ENCODE results near the gene CFDP1. TPM values are rescaled to one million over a fixed set of nuclear protein-coding genes. Genes with fewer than 3 reads are reported as not detected.

Gene CFDP1
- total and polyA plus RNA-seq, 2 donors (not counting 1 experiment from before 2014, with no cell fraction given), result 6.3 to 42.8 TPM

- H3K27me3 Mint-ChIP-seq, result no peaks in the 10 kb centered on the region
- ChIA-PET POLR2A (interaction anchor here (0.6 kb wide), 1 partner anchor 50 kb away, joined by 4 read pairs; no protein-coding TSS in a partner anchor), CTCF (no interaction called here)
- no peak overlapping the region for H3K4me3 ChIP-seq (ENCODE audit: control extremely low read depth in 1 of 5, extremely low read depth in 1 of 5, insufficient read depth in 1 of 5, low read depth in 2 of 5, low read length in 4 of 5)
- H3K27ac ChIP-seq (ENCODE audit: low read length in 2 of 2), result no peak overlapping the region
- no peak overlapping the region for H3K9ac ChIP-seq (ENCODE audit: low read length)
- no peak overlapping the region for H2AFZ ChIP-seq (ENCODE audit: insufficient read depth, low read depth, low read length, poor library complexity, severe bottlenecking)
- H3K4me1 ChIP-seq (ENCODE audit: control insufficient read depth in 2 of 2, insufficient read depth in 2 of 2, low read length in 2 of 2), result peaks cover 15 to 18% of the 10 kb centered on the region in 2 donors
- peaks cover 0 to 3% (median 0%) of the 10 kb centered on the region in 3 donors for H3K9me3 ChIP-seq (ENCODE audit: control extremely low read depth in 1 of 3, control insufficient read depth in 2 of 3, insufficient read depth in 1 of 3, low read length in 2 of 3)
- no peak for ATAC-seq (ENCODE audit: low read depth)
- peaks cover 71% of the 10 kb centered on the region for H3K79me2 ChIP-seq (ENCODE audit: control insufficient read depth, insufficient read depth, low read length)
- H3K9me3 Mint-ChIP-seq (ENCODE audit: insufficient read depth), result no peaks in the 10 kb centered on the region
- TF ChIP-seq, protein P1, sequence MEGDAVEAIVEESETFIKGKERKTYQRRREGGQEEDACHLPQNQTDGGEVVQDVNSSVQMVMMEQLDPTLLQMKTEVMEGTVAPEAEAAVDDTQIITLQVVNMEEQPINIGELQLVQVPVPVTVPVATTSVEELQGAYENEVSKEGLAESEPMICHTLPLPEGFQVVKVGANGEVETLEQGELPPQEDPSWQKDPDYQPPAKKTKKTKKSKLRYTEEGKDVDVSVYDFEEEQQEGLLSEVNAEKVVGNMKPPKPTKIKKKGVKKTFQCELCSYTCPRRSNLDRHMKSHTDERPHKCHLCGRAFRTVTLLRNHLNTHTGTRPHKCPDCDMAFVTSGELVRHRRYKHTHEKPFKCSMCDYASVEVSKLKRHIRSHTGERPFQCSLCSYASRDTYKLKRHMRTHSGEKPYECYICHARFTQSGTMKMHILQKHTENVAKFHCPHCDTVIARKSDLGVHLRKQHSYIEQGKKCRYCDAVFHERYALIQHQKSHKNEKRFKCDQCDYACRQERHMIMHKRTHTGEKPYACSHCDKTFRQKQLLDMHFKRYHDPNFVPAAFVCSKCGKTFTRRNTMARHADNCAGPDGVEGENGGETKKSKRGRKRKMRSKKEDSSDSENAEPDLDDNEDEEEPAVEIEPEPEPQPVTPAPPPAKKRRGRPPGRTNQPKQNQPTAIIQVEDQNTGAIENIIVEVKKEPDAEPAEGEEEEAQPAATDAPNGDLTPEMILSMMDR (IDR thresholded peaks at IDR 0.05), result no peak
- TF ChIP-seq EZH2 (IDR thresholded peaks at IDR 0.05; ENCODE audit: borderline replicate concordance, insufficient read depth, low read depth, low read length, poor library complexity, severe bottlenecking), result no peak
- peak overlapping the region; percentile 43 for H3K4me2 ChIP-seq (replicated peaks; ENCODE audit: low read depth, low read length, poor library complexity, severe bottlenecking)
- H3K27ac Mint-ChIP-seq, result peak overlapping the region; percentile 84
- intact Hi-C loops (cut with micrococcal nuclease), result no loop called here
- WGBS (ENCODE audit: insufficient coverage), result no CpG with 5 or more reads among the region's 2 CpGs
- no peaks in the 10 kb centered on the region for H3K36me3 ChIP-seq (replicated peaks in 1 of 2; ENCODE audit: control extremely low read depth in 1 of 2, control insufficient read depth in 1 of 2, extremely low read depth in 1 of 2, insufficient read depth in 2 of 2, low read length in 1 of 2)
- no peaks in the 10 kb centered on the region for H3K27me3 ChIP-seq (replicated peaks in 1 of 4; ENCODE audit: control extremely low read depth in 1 of 4, control insufficient read depth in 3 of 4, insufficient read depth in 4 of 4, low read length in 3 of 4)
- peak overlapping the region; percentile 96 for H3K4me3 Mint-ChIP-seq
- H4K20me1 ChIP-seq (ENCODE audit: control insufficient read depth, insufficient read depth, low read length, poor library complexity, severe bottlenecking), result peaks cover 46% of the 10 kb centered on the region
- peak; percentile 38 for DNase-seq
- peaks cover 48% of the 10 kb centered on the region for H3K4me1 Mint-ChIP-seq
These were observed 29.5 kb upstream of the CFDP1 start for GRCh38 chr16:75462806-75463205.

DNA sequence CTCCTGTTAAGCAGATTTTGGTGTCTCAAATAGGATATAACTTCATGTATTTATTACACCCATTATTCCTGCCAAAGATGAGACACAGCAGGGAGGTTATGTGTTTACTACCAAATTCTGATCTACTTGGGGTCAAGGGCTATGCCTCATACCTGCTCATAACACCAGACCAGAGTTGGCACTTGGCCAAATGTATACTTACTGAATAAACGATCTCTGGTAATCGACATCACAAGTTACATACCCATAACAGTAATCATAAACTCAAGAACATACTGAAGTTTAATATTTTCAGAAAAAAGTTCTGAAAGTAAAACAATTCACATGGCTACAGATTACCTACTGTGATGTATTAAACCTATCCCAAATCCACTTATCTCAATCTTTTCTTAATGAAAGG is 28.3 kb upstream of the CFDP1 start:
- H3K36me3 ChIP-seq (replicated peaks in 1 of 2; ENCODE audit: control extremely low read depth in 1 of 2, control insufficient read depth in 1 of 2, extremely low read depth in 1 of 2, insufficient read depth in 2 of 2, low read length in 1 of 2), result peaks cover 0 to 3% of the 10 kb centered on the region in 2 experiments
- H3K27ac ChIP-seq (ENCODE audit: low read length in 2 of 2), result no peak overlapping the region
- H3K27me3 ChIP-seq (replicated peaks in 1 of 4; ENCODE audit: control extremely low read depth in 1 of 4, control insufficient read depth in 3 of 4, insufficient read depth in 4 of 4, low read length in 3 of 4), result no peaks in the 10 kb centered on the region
- no peaks in the 10 kb centered on the region for H3K27me3 Mint-ChIP-seq
- ChIA-PET POLR2A (no interaction called here), CTCF (no interaction called here)
- H3K4me1 Mint-ChIP-seq, result peaks cover 54% of the 10 kb centered on the region
- peaks cover 83% of the 10 kb centered on the region for H3K79me2 ChIP-seq (ENCODE audit: control insufficient read depth, insufficient read depth, low read length)
- H3K4me1 ChIP-seq (ENCODE audit: control insufficient read depth in 2 of 2, insufficient read depth in 2 of 2, low read length in 2 of 2), result peaks cover 15 to 18% of the 10 kb centered on the region in 2 donors
- peaks cover 0 to 3% (median 0%) of the 10 kb centered on the region in 3 donors for H3K9me3 ChIP-seq (ENCODE audit: control extremely low read depth in 1 of 3, control insufficient read depth in 2 of 3, insufficient read depth in 1 of 3, low read length in 2 of 3)
- no peak overlapping the region for H3K4me3 Mint-ChIP-seq
- H3K4me3 ChIP-seq (ENCODE audit: control extremely low read depth in 1 of 5, extremely low read depth in 1 of 5, insufficient read depth in 1 of 5, low read depth in 2 of 5, low read length in 4 of 5), result no peak overlapping the region
- WGBS (ENCODE audit: insufficient coverage), result no CpG with 5 or more reads among the region's 2 CpGs
- no peak overlapping the region for H2AFZ ChIP-seq (ENCODE audit: insufficient read depth, low read depth, low read length, poor library complexity, severe bottlenecking)
- no peaks in the 10 kb centered on the region for H3K9me3 Mint-ChIP-seq (ENCODE audit: insufficient read depth)
- H4K20me1 ChIP-seq (ENCODE audit: control insufficient read depth, insufficient read depth, low read length, poor library complexity, severe bottlenecking), result peaks cover 58% of the 10 kb centered on the region
- no peak overlapping the region for H3K9ac ChIP-seq (ENCODE audit: low read length)
- TF ChIP-seq, protein P1 (IDR thresholded peaks at IDR 0.05), result no peak
- no peak for TF ChIP-seq EZH2 (IDR thresholded peaks at IDR 0.05; ENCODE audit: borderline replicate concordance, insufficient read depth, low read depth, low read length, poor library complexity, severe bottlenecking)
- H3K27ac Mint-ChIP-seq, result no peak overlapping the region
- H3K4me2 ChIP-seq (replicated peaks; ENCODE audit: low read depth, low read length, poor library complexity, severe bottlenecking), result no peak overlapping the region
- intact Hi-C loops (cut with micrococcal nuclease), result no loop called here
- ATAC-seq (ENCODE audit: low read depth) (no peak), DNase-seq (no peak)

All from B cell (primary cell).